ENCODE measurements around the gene PTCH1.

DNA sequence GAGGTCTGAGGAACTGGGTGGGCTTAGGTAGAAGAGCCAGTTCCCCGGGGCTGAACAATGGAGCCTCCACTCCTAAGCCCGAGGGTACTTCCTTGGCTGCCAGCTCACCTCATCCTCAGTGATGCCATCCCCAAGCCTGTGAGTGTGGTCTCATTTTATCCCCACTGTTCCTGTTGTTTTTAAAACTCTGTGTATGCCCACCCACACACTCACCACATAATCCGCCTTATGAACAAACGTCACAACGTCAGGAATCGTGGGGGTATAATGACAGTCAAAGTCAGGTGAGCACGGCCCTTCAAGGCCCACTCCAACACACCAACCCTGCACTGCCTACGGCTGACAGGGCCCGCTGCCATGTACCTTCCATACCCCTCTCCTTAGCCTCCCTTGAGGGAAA, 61.1 kb downstream of the PTCH1 start:
- TF ChIP-seq, protein P1, sequence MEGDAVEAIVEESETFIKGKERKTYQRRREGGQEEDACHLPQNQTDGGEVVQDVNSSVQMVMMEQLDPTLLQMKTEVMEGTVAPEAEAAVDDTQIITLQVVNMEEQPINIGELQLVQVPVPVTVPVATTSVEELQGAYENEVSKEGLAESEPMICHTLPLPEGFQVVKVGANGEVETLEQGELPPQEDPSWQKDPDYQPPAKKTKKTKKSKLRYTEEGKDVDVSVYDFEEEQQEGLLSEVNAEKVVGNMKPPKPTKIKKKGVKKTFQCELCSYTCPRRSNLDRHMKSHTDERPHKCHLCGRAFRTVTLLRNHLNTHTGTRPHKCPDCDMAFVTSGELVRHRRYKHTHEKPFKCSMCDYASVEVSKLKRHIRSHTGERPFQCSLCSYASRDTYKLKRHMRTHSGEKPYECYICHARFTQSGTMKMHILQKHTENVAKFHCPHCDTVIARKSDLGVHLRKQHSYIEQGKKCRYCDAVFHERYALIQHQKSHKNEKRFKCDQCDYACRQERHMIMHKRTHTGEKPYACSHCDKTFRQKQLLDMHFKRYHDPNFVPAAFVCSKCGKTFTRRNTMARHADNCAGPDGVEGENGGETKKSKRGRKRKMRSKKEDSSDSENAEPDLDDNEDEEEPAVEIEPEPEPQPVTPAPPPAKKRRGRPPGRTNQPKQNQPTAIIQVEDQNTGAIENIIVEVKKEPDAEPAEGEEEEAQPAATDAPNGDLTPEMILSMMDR (optimal IDR thresholded peaks at IDR 0.05 in 1 of 3, IDR thresholded peaks at IDR 0.05 in 1 of 3, conservative IDR thresholded peaks at IDR 0.05 in 1 of 3; ENCODE audit: extremely low read depth in 1 of 3, insufficient read depth in 2 of 3, low read length in 3 of 3), result no peak
- TF ChIP-seq EZH2 (IDR thresholded peaks at IDR 0.05; ENCODE audit: low read length), result no peak

Measured in keratinocyte (primary cell).